WTC11 (cell line): Measurements from ENCODE around the gene TBC1D14. TPM values are rescaled to one million over a fixed set of nuclear protein-coding genes. Genes with fewer than 3 reads are reported as not detected.

Experiments
- ATAC-seq: fragments of 200-7000 bp; cut with Tn5 transposase; 2 replicates; pipeline ENCODE4 v1.10.0; 2021; ENCODE audit warnings: mild to moderate bottlenecking, moderate library complexity
- CTCF ChIA-PET: fragments of 300-600 bp; sonication (Branson Sonifier 250); formaldehyde crosslinking; loops from one replicate; lab custom pipeline; 2021; ENCODE audit warnings: antibody characterized with exemption; lab: Charles Lee
- POLR2A ChIA-PET: fragments of 350-600 bp; sonication (Branson Sonifier 250); formaldehyde crosslinking; loops from one replicate; lab custom pipeline; 2021; ENCODE audit warnings: antibody characterized with exemption; lab: Charles Lee
- DNase-seq: peaks from one replicate; pipeline ENCODE4 v3.0.0; 2021; ENCODE audit warnings: low spot score
- H3K27ac Mint-ChIP-seq: 2 replicates; pipeline ENCODE4 v1.8.0; 2021; ENCODE audit warnings: mixed read lengths
- H3K27me3 Mint-ChIP-seq: 2 replicates; pipeline ENCODE4 v1.8.0; 2021; ENCODE audit warnings: low read depth, mild to moderate bottlenecking, moderate library complexity, mixed read lengths
- H3K36me3 Mint-ChIP-seq: 2 replicates; pipeline ENCODE4 v1.8.0; 2021; ENCODE audit warnings: mixed read lengths
- H3K4me1 Mint-ChIP-seq: 2 replicates; pipeline ENCODE4 v1.8.0; 2022; ENCODE audit warnings: mixed read lengths
- H3K4me3 Mint-ChIP-seq: 2 replicates; pipeline ENCODE4 v1.8.0; 2021; ENCODE audit warnings: mild to moderate bottlenecking, moderate library complexity, mixed read lengths
- H3K9me3 Mint-ChIP-seq: 2 replicates; pipeline ENCODE4 v1.8.0; 2021; ENCODE audit warnings: mixed read lengths
- ARID4B ChIP-seq: sonication (generic); formaldehyde crosslinking; IDR thresholded peaks from 2 replicates; pipeline ENCODE4 v1.8.0; 2023; ENCODE audit warnings: missing genetic modification reagents, mild to moderate bottlenecking, borderline replicate concordance
- CREB1 ChIP-seq: sonication (generic); formaldehyde crosslinking; IDR thresholded peaks from 2 replicates; pipeline ENCODE4 v1.8.0; 2023; ENCODE audit warnings: mild to moderate bottlenecking, missing genetic modification reagents
- ERG ChIP-seq: fragments of 250-450 bp; sonication (Bioruptor Pico); IDR thresholded peaks from 2 replicates; pipeline ENCODE4 v1.8.0; 2021; ENCODE audit warnings: mild to moderate bottlenecking
- ESRRA ChIP-seq: sonication (generic); formaldehyde crosslinking; IDR thresholded peaks from 2 replicates; pipeline ENCODE4 v1.8.1; 2022; ENCODE audit warnings: mild to moderate bottlenecking, missing genetic modification reagents, borderline replicate concordance
- JAZF1 ChIP-seq: fragments of 250-450 bp; sonication (Bioruptor Pico); IDR thresholded peaks from 2 replicates; pipeline ENCODE4 v1.9.0; 2021; ENCODE audit warnings: moderate library complexity, mild to moderate bottlenecking, inconsistent platforms
- KAT7 ChIP-seq: sonication (generic); formaldehyde crosslinking; IDR thresholded peaks from 2 replicates; pipeline ENCODE4 v1.8.1; 2023; ENCODE audit warnings: missing genetic modification reagents, mild to moderate bottlenecking, borderline replicate concordance
- MAX ChIP-seq: sonication (generic); formaldehyde crosslinking; IDR thresholded peaks from 2 replicates; pipeline ENCODE4 v1.8.0; 2022; ENCODE audit warnings: mild to moderate bottlenecking, missing genetic modification reagents
- NFE2L1 ChIP-seq: sonication (generic); formaldehyde crosslinking; IDR thresholded peaks from 2 replicates; pipeline ENCODE4 v1.8.1; 2023; ENCODE audit warnings: missing genetic modification reagents
- PRRX2 ChIP-seq: fragments of 250-450 bp; sonication (Bioruptor Pico); IDR thresholded peaks from 2 replicates; pipeline ENCODE4 v1.8.0; 2021; ENCODE audit warnings: mild to moderate bottlenecking
- SOX15 ChIP-seq: fragments of 250-450 bp; sonication (Bioruptor Pico); IDR thresholded peaks from 2 replicates; pipeline ENCODE4 v1.9.0; 2021; ENCODE audit warnings: mild to moderate bottlenecking
- TEAD1 ChIP-seq: sonication (generic); formaldehyde crosslinking; IDR thresholded peaks from 2 replicates; pipeline ENCODE4 v1.8.0; 2022; ENCODE audit warnings: mild to moderate bottlenecking, missing genetic modification reagents
- USF1 ChIP-seq: sonication (generic); formaldehyde crosslinking; IDR thresholded peaks from 2 replicates; pipeline ENCODE4 v1.8.0; 2022; ENCODE audit warnings: mild to moderate bottlenecking, missing genetic modification reagents
- ZNF121 ChIP-seq: sonication (generic); formaldehyde crosslinking; IDR thresholded peaks from 2 replicates; pipeline ENCODE4 v1.8.0; 2023; ENCODE audit warnings: missing genetic modification reagents
- ZNF425 ChIP-seq: fragments of 250-450 bp; sonication (Bioruptor Pico); conservative IDR thresholded peaks from 2 replicates; pipeline ENCODE4 v1.9.0; 2021; ENCODE audit warnings: mild to moderate bottlenecking
- total RNA-seq: library from RNA; stranded (reverse); gene quantifications from 3 replicates; pipeline ENCODE4 v1.2.3, GENCODE V29; 2021

The TBC1D14 gene
- total RNA-seq, 1 experiment from 2014 or later: 45.1 TPM

- H3K36me3 Mint-ChIP-seq: no peaks in the 10 kb centered on the region
- no peaks in the 10 kb centered on the region for H3K9me3 Mint-ChIP-seq
- no peak overlapping the region for H3K27ac Mint-ChIP-seq
- TF ChIP-seq MAX (CRISPR knock-in tag) (no peak), NFE2L1 (CRISPR knock-in tag) (no peak), SOX15 (CRISPR knock-in tag) (no peak), ZNF425 (no peak), ZNF121 (no peak)
- ATAC-seq (no peak), DNase-seq (no peak)
- ChIA-PET CTCF (interaction anchor here (1.1 to 2.1 kb wide), 4 partner anchors 9 to 130 kb away, joined by 3 to 9 read pairs (median 3); partner anchors contain the start of gene TADA2B), POLR2A (no interaction called here)
- H3K4me1 Mint-ChIP-seq: peaks cover 43% of the 10 kb centered on the region
- peaks cover 7% of the 10 kb centered on the region for H3K27me3 Mint-ChIP-seq
- no peak overlapping the region for H3K4me3 Mint-ChIP-seq
Observed at GRCh38 chr4:6913350-6913905, 3.8 kb downstream of the TBC1D14 start.

GRCh38 chr4:6914448-6914847 is 4.8 kb downstream of the TBC1D14 start:
- Mint-ChIP-seq H3K36me3 (no peaks in the 10 kb centered on the region), H3K27me3 (peaks cover 7% of the 10 kb centered on the region), H3K9me3 (no peaks in the 10 kb centered on the region), H3K4me1 (peaks cover 43% of the 10 kb centered on the region), H3K27ac (no peak overlapping the region; the same call in 1 of the 2 replicates), H3K4me3 (no peak overlapping the region)
- ATAC-seq (no peak), DNase-seq (no peak)
- CTCF ChIA-PET: interaction anchor here (1.1 kb wide), 2 partner anchors 9 to 60 kb away, joined by 3 read pairs; no protein-coding TSS in a partner anchor
- POLR2A ChIA-PET: interaction anchor here (0.6 kb wide), 1 partner anchor 99 kb away, joined by 4 read pairs; no protein-coding TSS in a partner anchor
- TF ChIP-seq USF1 (CRISPR knock-in tag) (no peak), SOX15 (CRISPR knock-in tag) (no peak), TEAD1 (CRISPR knock-in tag) (no peak), ZNF425 (no peak), ERG (no peak), ESRRA (no peak), KAT7 (CRISPR knock-in tag) (no peak), ARID4B (CRISPR knock-in tag) (no peak), CREB1 (no peak), JAZF1 (CRISPR knock-in tag) (no peak), PRRX2 (CRISPR knock-in tag) (no peak)
